ENCODE data around the gene SNX5.
"Not testable (repeated sequence)": the region's sequence is repeated elsewhere in the genome, so short reads cannot be mapped to it uniquely, and the experiment has no call there.

The SNX5 gene

GRCh38 chr20:17969884-17970409 lies 1.4 kb upstream of the SNX5 start:
- no peaks in the 10 kb centered on the region for H3K9me3 Mint-ChIP-seq (ENCODE audit: low read depth)
- H3K4me1 Mint-ChIP-seq (ENCODE audit: low read depth): peaks cover 53% of the 10 kb centered on the region
- H3K27me3 Mint-ChIP-seq: no peaks in the 10 kb centered on the region
- H3K36me3 Mint-ChIP-seq: peaks cover 22% of the 10 kb centered on the region
- peak overlapping the region; percentile 96 for H3K4me3 Mint-ChIP-seq
- H3K27ac Mint-ChIP-seq: peak overlapping the region; percentile 97

- H3K27ac Mint-ChIP-seq: peak overlapping the region; percentile 97
- H3K4me1 Mint-ChIP-seq (ENCODE audit: low read depth): peaks cover 58% of the 10 kb centered on the region
- H3K9me3 Mint-ChIP-seq (ENCODE audit: low read depth): no peaks in the 10 kb centered on the region
- H3K27me3 Mint-ChIP-seq: no peaks in the 10 kb centered on the region
- H3K4me3 Mint-ChIP-seq: peak overlapping the region; percentile 96
- peaks cover 26% of the 10 kb centered on the region for H3K36me3 Mint-ChIP-seq
Measured at GRCh38 chr20:17969278-17969883, 787 bp upstream of the SNX5 start.

- Mint-ChIP-seq H3K9me3 (ENCODE audit: low read depth) (no peaks in the 10 kb centered on the region), H3K27ac (peak overlapping the region; percentile 97), H3K27me3 (no peaks in the 10 kb centered on the region), H3K36me3 (peaks cover 32% of the 10 kb centered on the region), H3K4me3 (peak overlapping the region; percentile 96), H3K4me1 (ENCODE audit: low read depth) (peaks cover 68% of the 10 kb centered on the region)
Measured at GRCh38 chr20:17967521-17968365, 851 bp downstream of the SNX5 start.

- no peaks in the 10 kb centered on the region for H3K27me3 Mint-ChIP-seq
- H3K4me1 Mint-ChIP-seq (ENCODE audit: low read depth): peaks cover 67% of the 10 kb centered on the region
- H3K36me3 Mint-ChIP-seq: peaks cover 35% of the 10 kb centered on the region
- peak overlapping the region; percentile 96 for H3K4me3 Mint-ChIP-seq
- no peaks in the 10 kb centered on the region for H3K9me3 Mint-ChIP-seq (ENCODE audit: low read depth)
- peak overlapping the region; percentile 97 for H3K27ac Mint-ChIP-seq
Measured at GRCh38 chr20:17966432-17967310, 1.9 kb downstream of the SNX5 start.

GRCh38 chr20:17965042-17965697 lies 3.4 kb downstream of the SNX5 start:
- H3K36me3 Mint-ChIP-seq: peaks cover 40% of the 10 kb centered on the region

GRCh38 chr20:17964632-17965031 lies 4.0 kb downstream of the SNX5 start:
- Mint-ChIP-seq H3K27ac (peak overlapping the region; percentile 97), H3K9me3 (ENCODE audit: low read depth) (no peaks in the 10 kb centered on the region), H3K36me3 (peaks cover 37% of the 10 kb centered on the region), H3K4me3 (peak overlapping the region; percentile 96), H3K4me1 (ENCODE audit: low read depth) (peaks cover 66% of the 10 kb centered on the region), H3K27me3 (no peaks in the 10 kb centered on the region)

More at GRCh38 chr20:17965042-17965697, 3.4 kb downstream of the SNX5 start:
- H3K4me1 Mint-ChIP-seq (ENCODE audit: low read depth): peaks cover 66% of the 10 kb centered on the region
- H3K27ac Mint-ChIP-seq: peak overlapping the region; percentile 97
- peak overlapping the region; percentile 96 for H3K4me3 Mint-ChIP-seq
- H3K9me3 Mint-ChIP-seq (ENCODE audit: low read depth): no peaks in the 10 kb centered on the region
- no peaks in the 10 kb centered on the region for H3K27me3 Mint-ChIP-seq

GRCh38 chr20:17964073-17964472 lies 4.5 kb downstream of the SNX5 start:
- Mint-ChIP-seq H3K4me1 (ENCODE audit: low read depth) (peaks cover 70% of the 10 kb centered on the region), H3K27ac (peak overlapping the region; percentile 97), H3K9me3 (ENCODE audit: low read depth) (no peaks in the 10 kb centered on the region), H3K27me3 (no peaks in the 10 kb centered on the region), H3K4me3 (peak overlapping the region; percentile 96), H3K36me3 (peaks cover 37% of the 10 kb centered on the region)

GRCh38 chr20:17963114-17963897 lies 5.3 kb downstream of the SNX5 start:
- H3K4me3 Mint-ChIP-seq: peak overlapping the region; percentile 75
- H3K27me3 Mint-ChIP-seq: no peaks in the 10 kb centered on the region
- H3K36me3 Mint-ChIP-seq: peaks cover 37% of the 10 kb centered on the region
- H3K27ac Mint-ChIP-seq: peak overlapping the region; percentile 81
- H3K4me1 Mint-ChIP-seq (ENCODE audit: low read depth): peaks cover 78% of the 10 kb centered on the region
- H3K9me3 Mint-ChIP-seq (ENCODE audit: low read depth): no peaks in the 10 kb centered on the region

GRCh38 chr20:17961587-17961940 lies 7.0 kb downstream of the SNX5 start:
- H3K4me3 Mint-ChIP-seq: peak overlapping the region; percentile 51
- peaks cover 86% of the 10 kb centered on the region for H3K4me1 Mint-ChIP-seq (ENCODE audit: low read depth)
- H3K36me3 Mint-ChIP-seq: peaks cover 27% of the 10 kb centered on the region
- no peaks in the 10 kb centered on the region for H3K9me3 Mint-ChIP-seq (ENCODE audit: low read depth)
- H3K27me3 Mint-ChIP-seq: no peaks in the 10 kb centered on the region
- peak overlapping the region; percentile 61 for H3K27ac Mint-ChIP-seq

- peaks cover 24% of the 10 kb centered on the region for H3K36me3 Mint-ChIP-seq
- H3K27ac Mint-ChIP-seq: peak overlapping the region; percentile 61
- peaks cover 86% of the 10 kb centered on the region for H3K4me1 Mint-ChIP-seq (ENCODE audit: low read depth)
- no peaks in the 10 kb centered on the region for H3K27me3 Mint-ChIP-seq
- H3K9me3 Mint-ChIP-seq (ENCODE audit: low read depth): no peaks in the 10 kb centered on the region
- peak overlapping the region; percentile 51 for H3K4me3 Mint-ChIP-seq
Measured at GRCh38 chr20:17960927-17961586, 7.5 kb downstream of the SNX5 start.

GRCh38 chr20:17960400-17960885 lies 8.2 kb downstream of the SNX5 start:
- H3K27ac Mint-ChIP-seq: not testable (repeated sequence)

GRCh38 chr20:17959257-17959627 lies 9.4 kb downstream of the SNX5 start:
- Mint-ChIP-seq H3K4me1 (ENCODE audit: low read depth) (peaks cover 77% of the 10 kb centered on the region), H3K9me3 (ENCODE audit: low read depth) (no peaks in the 10 kb centered on the region), H3K27me3 (no peaks in the 10 kb centered on the region), H3K27ac (peak overlapping the region; percentile 35), H3K4me3 (peak overlapping the region; percentile 27), H3K36me3 (peaks cover 19% of the 10 kb centered on the region)

More at GRCh38 chr20:17960400-17960885, 8.2 kb downstream of the SNX5 start:
- Mint-ChIP-seq H3K4me1 (ENCODE audit: low read depth) (peaks cover 83% of the 10 kb centered on the region), H3K36me3 (peaks cover 21% of the 10 kb centered on the region)
- not testable (repeated sequence) for H3K4me3 Mint-ChIP-seq; H3K9me3 Mint-ChIP-seq (ENCODE audit: low read depth); H3K27me3 Mint-ChIP-seq

Measured in activated naive CD8-positive, alpha-beta T cell (primary cell).